GM18505 (cell line): ENCODE results near the gene PCCA.

Source experiments
- ATAC-seq: cut with Tn5 transposase; IDR thresholded peaks from one replicate; pipeline ENCODE4 v1.9.1; 2021; ENCODE audit not compliant: unreplicated experiment
- POLR2A ChIP-seq: IDR thresholded peaks from 4 replicates; pipeline ENCODE4 v1.6.1; 2011; ENCODE audit warnings: borderline replicate concordance; ENCODE audit not compliant: insufficient read depth, insufficient read length; ENCODE audit errors: extremely low read depth

Gene PCCA

GRCh38 chr13:100234006-100234405, 145.1 kb downstream of the PCCA start:
- TF ChIP-seq POLR2A, result no peak
- no peak for ATAC-seq

- no peak for TF ChIP-seq POLR2A
- ATAC-seq, result no peak
Observed at GRCh38 chr13:100234524-100235136, 145.7 kb downstream of the PCCA start.

GRCh38 chr13:100235311-100235901, 146.5 kb downstream of the PCCA start:
- ATAC-seq, result no peak
- no peak for TF ChIP-seq POLR2A

- TF ChIP-seq POLR2A, result no peak
- no peak for ATAC-seq
Observed at GRCh38 chr13:100240109-100240779, 151.4 kb downstream of the PCCA start.

GRCh38 chr13:100244431-100244830, 155.5 kb downstream of the PCCA start:
- no peak for ATAC-seq
- no peak for TF ChIP-seq POLR2A

GRCh38 chr13:100245104-100245503, 156.2 kb downstream of the PCCA start:
- TF ChIP-seq POLR2A, result no peak
- ATAC-seq, result no peak

GRCh38 chr13:100247937-100248336, 159.0 kb downstream of the PCCA start:
- no peak for ATAC-seq
- TF ChIP-seq POLR2A, result no peak

- no peak for TF ChIP-seq POLR2A
- no peak for ATAC-seq
Observed at GRCh38 chr13:100254002-100254401, 165.1 kb downstream of the PCCA start.

- no peak for TF ChIP-seq POLR2A
- ATAC-seq, result no peak
Observed at GRCh38 chr13:100262404-100262803, 173.5 kb downstream of the PCCA start.

- no peak for ATAC-seq
- TF ChIP-seq POLR2A, result no peak
Observed at GRCh38 chr13:100266026-100266425, 177.1 kb downstream of the PCCA start.

GRCh38 chr13:100269837-100270236, 180.9 kb downstream of the PCCA start:
- TF ChIP-seq POLR2A, result no peak
- no peak for ATAC-seq

- no peak for TF ChIP-seq POLR2A
- no peak for ATAC-seq
Observed at GRCh38 chr13:100273138-100273537, 184.2 kb downstream of the PCCA start.

- no peak for TF ChIP-seq POLR2A
- ATAC-seq, result no peak
Observed at GRCh38 chr13:100273552-100273951, 184.7 kb downstream of the PCCA start.

GRCh38 chr13:100274942-100275506, 186.1 kb downstream of the PCCA start:
- ATAC-seq, result no peak
- TF ChIP-seq POLR2A, result no peak
